ENCODE data around the gene MYPN.
A peak's percentile ranks its signal among the peaks of the same experiment; 100 is the strongest.

MYPN gene

GRCh38 chr10:68165643-68166042 is 56.4 kb downstream of the MYPN start:
- no peak for DNase-seq (ENCODE audit: low read depth)
- no peak overlapping the region for H3K4me3 ChIP-seq (replicated peaks; ENCODE audit: low read depth, low read length)
- no peak for TF ChIP-seq CTCF (IDR thresholded peaks at IDR 0.05; ENCODE audit: low read length, missing control alignments)

- H3K4me3 ChIP-seq (replicated peaks; ENCODE audit: low read depth, low read length): no peak overlapping the region
- no peak for TF ChIP-seq CTCF (IDR thresholded peaks at IDR 0.05; ENCODE audit: low read length, missing control alignments)
- peak; percentile 13 for DNase-seq (ENCODE audit: low read depth)
Measured at GRCh38 chr10:68166871-68167585, 57.7 kb downstream of the MYPN start.

- DNase-seq (ENCODE audit: low read depth): no peak
- TF ChIP-seq CTCF (IDR thresholded peaks at IDR 0.05; ENCODE audit: low read length, missing control alignments): no peak
- H3K4me3 ChIP-seq (replicated peaks; ENCODE audit: low read depth, low read length): no peak overlapping the region
Measured at GRCh38 chr10:68167586-68168189, 58.4 kb downstream of the MYPN start.

- TF ChIP-seq CTCF (IDR thresholded peaks at IDR 0.05; ENCODE audit: low read length, missing control alignments): no peak
- no peak for DNase-seq (ENCODE audit: low read depth)
- no peak overlapping the region for H3K4me3 ChIP-seq (replicated peaks; ENCODE audit: low read depth, low read length)
Measured at GRCh38 chr10:68171539-68172080, 62.3 kb downstream of the MYPN start.

- DNase-seq (ENCODE audit: low read depth): no peak
- H3K4me3 ChIP-seq (replicated peaks; ENCODE audit: low read depth, low read length): no peak overlapping the region
- TF ChIP-seq CTCF (IDR thresholded peaks at IDR 0.05; ENCODE audit: low read length, missing control alignments): no peak
Measured at GRCh38 chr10:68172324-68172723, 63.0 kb downstream of the MYPN start.

- no peak overlapping the region for H3K4me3 ChIP-seq (replicated peaks; ENCODE audit: low read depth, low read length)
- TF ChIP-seq CTCF (IDR thresholded peaks at IDR 0.05; ENCODE audit: low read length, missing control alignments): no peak
- DNase-seq (ENCODE audit: low read depth): peak; percentile 8
Measured at GRCh38 chr10:68175949-68176348, 66.7 kb downstream of the MYPN start.

Data from fibroblast of pulmonary artery (primary cell).